ENCODE data around the gene PDK1.
"Not testable (repeated sequence)": the region's sequence is repeated elsewhere in the genome, so short reads cannot be mapped to it uniquely, and the experiment has no call there.

Gene PDK1

DNA sequence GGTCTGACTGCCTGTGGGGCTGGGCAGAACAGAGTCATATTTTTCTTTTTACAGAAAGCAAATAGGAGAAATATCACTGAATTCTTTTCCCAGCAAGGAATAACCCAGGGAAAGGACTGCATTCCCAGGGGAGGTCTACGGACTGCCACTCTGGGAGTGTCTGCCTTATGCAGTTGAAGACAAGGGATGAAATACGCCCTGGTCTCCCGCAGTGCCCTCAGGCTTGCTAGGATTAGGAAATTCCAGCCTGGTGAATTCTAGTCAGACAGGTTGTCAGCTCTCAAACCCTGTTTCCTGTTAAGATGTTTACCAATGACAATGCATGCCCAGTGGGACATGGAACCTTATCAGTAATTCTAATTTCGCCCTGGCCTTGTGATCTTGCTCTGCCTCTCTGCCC lies 30.3 kb upstream of the PDK1 start:
- no peak for DNase-seq (ENCODE audit: insufficient read length, low spot score)
- TF ChIP-seq TAF1 (IDR thresholded peaks at IDR 0.05; ENCODE audit: low read depth, low read length) (no peak), POU2F2 (IDR thresholded peaks at IDR 0.05; ENCODE audit: low read depth, low read length) (no peak), SPI1 (IDR thresholded peaks at IDR 0.05; ENCODE audit: low read depth, low read length) (no peak), PAX5 (IDR thresholded peaks at IDR 0.05; ENCODE audit: insufficient read depth, low read length, severe bottlenecking) (no peak)
- FAIRE-seq: no peak

DNA sequence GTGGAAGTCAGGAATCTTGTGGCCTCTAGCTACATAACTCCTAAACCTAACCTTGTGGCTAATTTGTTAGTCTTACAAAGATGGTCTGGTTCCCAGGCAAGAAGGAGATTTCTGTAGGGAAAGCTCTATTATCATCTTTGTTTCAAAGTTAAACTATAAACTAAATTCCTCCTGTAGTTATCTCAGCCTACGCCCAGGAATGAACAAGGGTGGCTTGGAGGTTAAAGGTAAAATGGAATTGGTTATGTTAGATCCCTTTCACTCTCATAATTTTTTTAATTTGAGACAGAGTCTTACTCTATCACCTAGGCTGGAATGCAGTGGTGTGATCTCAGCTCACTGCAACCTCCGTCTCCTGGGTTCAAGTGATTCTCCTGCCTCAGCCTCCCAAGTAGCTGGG lies 24.6 kb upstream of the PDK1 start:
- DNase-seq (ENCODE audit: insufficient read length, low spot score) (no peak), FAIRE-seq (no peak)
- no peak for TF ChIP-seq POLR2AphosphoS5 (IDR thresholded peaks at IDR 0.05; ENCODE audit: low read depth, low read length)
- no peak for TF ChIP-seq PAX5 (IDR thresholded peaks at IDR 0.05; ENCODE audit: insufficient read depth, low read length, severe bottlenecking)
- TF ChIP-seq POLR2A (IDR thresholded peaks at IDR 0.05; ENCODE audit: low read depth, low read length): no peak
- TF ChIP-seq SPI1 (IDR thresholded peaks at IDR 0.05; ENCODE audit: low read depth, low read length): no peak

DNA sequence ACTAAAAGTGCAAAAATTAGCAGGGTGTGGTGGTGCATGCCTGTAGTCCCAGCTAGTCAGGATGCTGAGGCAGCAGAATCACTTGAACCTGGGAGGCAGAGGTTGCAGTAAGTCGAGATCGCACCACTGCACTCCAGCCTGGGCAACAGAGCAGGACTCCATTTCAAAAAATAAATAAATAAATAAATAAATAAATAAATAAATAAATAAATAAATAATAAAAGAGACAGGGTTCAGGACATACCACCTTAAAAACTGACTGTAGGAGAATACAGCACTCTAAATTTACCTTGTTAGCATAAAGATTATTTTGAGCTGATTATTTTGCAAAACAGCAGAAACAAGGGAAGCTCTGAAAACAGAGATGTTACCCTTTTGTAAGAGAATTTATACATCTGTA lies 23.4 kb upstream of the PDK1 start:
- not testable (repeated sequence) for FAIRE-seq; DNase-seq (ENCODE audit: insufficient read length, low spot score)

- TF ChIP-seq SPI1 (IDR thresholded peaks at IDR 0.05; ENCODE audit: low read depth, low read length): no peak
- TF ChIP-seq POLR2A (IDR thresholded peaks at IDR 0.05; ENCODE audit: low read depth, low read length): no peak
- TF ChIP-seq TAF1 (IDR thresholded peaks at IDR 0.05; ENCODE audit: low read depth, low read length): no peak
- no peak for TF ChIP-seq POU2F2 (IDR thresholded peaks at IDR 0.05; ENCODE audit: low read depth, low read length)
- no peak for TF ChIP-seq POLR2AphosphoS5 (IDR thresholded peaks at IDR 0.05; ENCODE audit: low read depth, low read length)
- TF ChIP-seq PAX5 (IDR thresholded peaks at IDR 0.05; ENCODE audit: insufficient read depth, low read length, severe bottlenecking): no peak
- FAIRE-seq (no peak), DNase-seq (ENCODE audit: insufficient read length, low spot score) (no peak)
Measured at GRCh38 chr2:172533687-172534086, 22.2 kb upstream of the PDK1 start.

DNA sequence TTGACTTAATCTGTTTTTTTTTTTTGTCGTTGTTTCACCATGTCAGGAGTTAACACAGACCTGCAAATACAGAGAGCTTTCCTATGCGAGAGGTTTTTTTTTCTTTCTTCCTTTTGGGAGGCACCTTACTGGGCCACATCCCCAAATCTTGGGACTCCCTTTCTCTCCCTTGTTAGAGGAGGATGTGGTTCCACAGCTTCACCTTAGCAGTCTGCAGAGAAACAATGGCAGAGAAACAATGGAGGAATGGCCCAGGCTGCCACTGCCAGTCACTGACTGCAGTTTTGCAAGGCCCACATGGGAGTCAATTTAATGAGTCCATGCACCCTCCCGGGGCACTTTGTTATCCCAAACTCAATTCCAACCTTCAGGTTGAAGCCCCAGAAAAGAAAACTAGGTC lies 20.8 kb upstream of the PDK1 start:
- no peak for TF ChIP-seq PAX5 (IDR thresholded peaks at IDR 0.05; ENCODE audit: insufficient read depth, low read length, severe bottlenecking)
- no peak for TF ChIP-seq TAF1 (IDR thresholded peaks at IDR 0.05; ENCODE audit: low read depth, low read length)
- TF ChIP-seq SPI1 (IDR thresholded peaks at IDR 0.05; ENCODE audit: low read depth, low read length): no peak
- TF ChIP-seq POLR2A (IDR thresholded peaks at IDR 0.05; ENCODE audit: low read depth, low read length): no peak
- TF ChIP-seq POLR2AphosphoS5 (IDR thresholded peaks at IDR 0.05; ENCODE audit: low read depth, low read length): no peak
- no peak for TF ChIP-seq POU2F2 (IDR thresholded peaks at IDR 0.05; ENCODE audit: low read depth, low read length)
- DNase-seq (ENCODE audit: insufficient read length, low spot score): no peak
- FAIRE-seq: no peak

DNA sequence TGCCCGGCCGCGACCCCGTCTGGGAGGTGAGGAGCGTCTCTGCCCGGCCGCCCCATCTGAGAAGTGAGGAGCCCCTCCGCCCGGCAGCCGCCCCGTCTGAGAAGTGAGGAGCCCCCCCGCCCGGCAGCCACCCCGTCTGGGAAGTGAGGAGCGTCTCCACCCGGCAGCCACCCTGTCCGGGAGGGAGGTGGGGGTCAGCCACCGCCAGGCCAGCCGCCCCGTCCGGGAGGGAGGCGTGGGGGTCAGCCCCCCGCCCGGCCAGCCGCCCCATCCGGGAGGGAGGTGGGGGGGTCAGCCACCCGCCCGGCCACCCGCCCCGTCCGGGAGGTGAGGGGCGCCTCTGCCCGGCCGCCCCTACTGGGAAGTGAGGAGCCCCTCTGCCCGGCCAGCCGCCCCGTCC lies 18.0 kb upstream of the PDK1 start:
- FAIRE-seq; DNase-seq (ENCODE audit: insufficient read length, low spot score): not testable (repeated sequence)

- FAIRE-seq (no peak), DNase-seq (ENCODE audit: insufficient read length, low spot score) (no peak)
Measured at GRCh38 chr2:172539767-172540166, 16.1 kb upstream of the PDK1 start.

GRCh38 chr2:172540421-172540820 lies 15.5 kb upstream of the PDK1 start:
- TF ChIP-seq POU2F2 (IDR thresholded peaks at IDR 0.05; ENCODE audit: low read depth, low read length) (no peak), POLR2A (IDR thresholded peaks at IDR 0.05; ENCODE audit: low read depth, low read length) (no peak), SPI1 (IDR thresholded peaks at IDR 0.05; ENCODE audit: low read depth, low read length) (no peak), PAX5 (IDR thresholded peaks at IDR 0.05; ENCODE audit: insufficient read depth, low read length, severe bottlenecking) (no peak), POLR2AphosphoS5 (IDR thresholded peaks at IDR 0.05; ENCODE audit: low read depth, low read length) (no peak), TAF1 (IDR thresholded peaks at IDR 0.05; ENCODE audit: low read depth, low read length) (no peak)
- no peak for FAIRE-seq
- no peak for DNase-seq (ENCODE audit: insufficient read length, low spot score)

More at GRCh38 chr2:172539767-172540166, 16.1 kb upstream of the PDK1 start:
- TF ChIP-seq POU2F2 (IDR thresholded peaks at IDR 0.05; ENCODE audit: low read depth, low read length) (no peak), POLR2AphosphoS5 (IDR thresholded peaks at IDR 0.05; ENCODE audit: low read depth, low read length) (no peak), TAF1 (IDR thresholded peaks at IDR 0.05; ENCODE audit: low read depth, low read length) (no peak), POLR2A (IDR thresholded peaks at IDR 0.05; ENCODE audit: low read depth, low read length) (no peak)

DNA sequence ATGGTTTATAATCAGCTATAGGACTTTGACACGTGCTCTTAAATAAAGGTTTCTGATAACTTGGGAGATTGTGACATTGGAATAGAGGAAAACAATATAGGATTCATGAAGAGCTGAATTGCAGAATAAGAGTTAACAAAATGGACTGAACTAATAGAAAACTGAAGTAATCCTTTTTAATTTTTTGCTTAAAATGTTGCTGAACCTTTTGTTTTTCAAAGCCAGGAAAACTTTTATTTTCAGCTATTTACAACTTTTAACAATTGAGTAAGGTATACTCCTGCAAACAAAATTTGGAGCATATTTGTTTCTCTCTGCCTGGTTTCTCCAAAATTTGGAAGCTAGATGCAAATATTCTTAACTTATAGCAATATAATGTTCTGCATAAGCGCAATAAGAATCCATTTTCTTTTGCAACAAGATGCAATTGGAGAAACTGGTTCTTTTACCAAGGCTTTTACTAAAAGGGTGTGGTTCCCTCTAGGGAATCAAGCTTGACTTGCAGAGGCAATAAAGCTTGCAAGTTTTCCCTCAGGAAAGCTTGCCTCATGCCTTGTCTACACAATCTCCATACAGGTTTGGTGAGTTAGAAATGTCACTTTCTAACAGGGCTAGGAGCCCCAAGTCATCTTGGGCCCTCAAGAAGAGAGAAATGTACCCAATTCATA lies 10.3 kb upstream of the PDK1 start:
- TF ChIP-seq POLR2A (IDR thresholded peaks at IDR 0.05; ENCODE audit: low read depth, low read length) (no peak), PAX5 (IDR thresholded peaks at IDR 0.05; ENCODE audit: insufficient read depth, low read length, severe bottlenecking) (no peak), POLR2AphosphoS5 (IDR thresholded peaks at IDR 0.05; ENCODE audit: low read depth, low read length) (no peak), POU2F2 (IDR thresholded peaks at IDR 0.05; ENCODE audit: low read depth, low read length) (no peak), TAF1 (IDR thresholded peaks at IDR 0.05; ENCODE audit: low read depth, low read length) (no peak), SPI1 (IDR thresholded peaks at IDR 0.05; ENCODE audit: low read depth, low read length) (no peak)
- DNase-seq (ENCODE audit: insufficient read length, low spot score): no peak
- FAIRE-seq: no peak

GRCh38 chr2:172549131-172549530 lies 6.8 kb upstream of the PDK1 start:
- no peak for TF ChIP-seq PAX5 (IDR thresholded peaks at IDR 0.05; ENCODE audit: insufficient read depth, low read length, severe bottlenecking)
- no peak for TF ChIP-seq TAF1 (IDR thresholded peaks at IDR 0.05; ENCODE audit: low read depth, low read length)
- no peak for TF ChIP-seq POLR2A (IDR thresholded peaks at IDR 0.05; ENCODE audit: low read depth, low read length)
- no peak for TF ChIP-seq SPI1 (IDR thresholded peaks at IDR 0.05; ENCODE audit: low read depth, low read length)
- no peak for TF ChIP-seq POU2F2 (IDR thresholded peaks at IDR 0.05; ENCODE audit: low read depth, low read length)
- TF ChIP-seq POLR2AphosphoS5 (IDR thresholded peaks at IDR 0.05; ENCODE audit: low read depth, low read length): no peak
- DNase-seq (ENCODE audit: insufficient read length, low spot score) (no peak), FAIRE-seq (no peak)

- FAIRE-seq: not testable (repeated sequence)
Measured at GRCh38 chr2:172549802-172550201, 6.1 kb upstream of the PDK1 start.

More at GRCh38 chr2:172549802-172550201, 6.1 kb upstream of the PDK1 start:
- not testable (repeated sequence) for DNase-seq (ENCODE audit: insufficient read length, low spot score)

Measured in GM12891 (cell line).